Uterus (tissue), 4 donors: ENCODE results near the gene THSD4. TPM values are rescaled to one million over a fixed set of nuclear protein-coding genes. Genes with fewer than 3 reads are reported as not detected.

ENCODE experiments used
- DNase-seq, 2 donors: peaks; one replicate each; pipeline ENCODE4 v3.0.0-alpha.2; 2019 to 2020
- H3K27ac ChIP-seq, 2 donors: fragments of 200-600 bp; sonication (generic); 1 replicate in 1 of 2; 2 replicates in 1 of 2; pipeline ENCODE4 v1.5.1; 2016 to 2018
- H3K27me3 ChIP-seq, 2 donors: fragments of 200-600 bp; sonication (generic); one replicate each; pipeline ENCODE4 v1.5.1; 2018 to 2019; ENCODE audit warnings: control low read depth in 1 of 2
- H3K36me3 ChIP-seq, 2 donors: fragments of 200-600 bp; sonication (generic); one replicate each; pipeline ENCODE4 v1.5.1; 2019; ENCODE audit warnings: control low read depth in 1 of 2
- H3K4me1 ChIP-seq, 2 donors: fragments of 200-600 bp; sonication (generic); one replicate each; pipeline ENCODE4 v1.5.1; 2018 to 2019; ENCODE audit warnings: control low read depth in 1 of 2
- H3K4me3 ChIP-seq, 2 donors: fragments of 200-600 bp; sonication (generic); 1 replicate in 1 of 2; 2 replicates in 1 of 2; pipeline ENCODE4 v1.5.1; 2018 to 2019; ENCODE audit warnings: mild to moderate bottlenecking in 1 of 2
- H3K9me3 ChIP-seq, 2 donors: fragments of 200-600 bp; sonication (generic); one replicate each; pipeline ENCODE4 v1.5.1; 2019; ENCODE audit warnings: control low read depth in 1 of 2
- POLR2A ChIP-seq, 2 donors: fragments of 450-650 bp; IDR thresholded peaks; one replicate each; pipeline ENCODE4 v1.6.1; 2016; ENCODE audit warnings: antibody characterized with exemption in 2 of 2, mild to moderate bottlenecking in 1 of 2, moderate library complexity in 1 of 2
- intact Hi-C: fragments of 100-400 bp; cut with DNase I; formaldehyde crosslinking; loops from one replicate; pipeline ENCODE4 v1.15.1; 2023; ENCODE audit warnings: low total_unique reads
- total RNA-seq, 4 donors: library from RNA; depleted of rRNA in 3 of 4; stranded (reverse); fragments of >200 nt in 3 of 4; gene quantifications; one replicate each; pipeline versions ENCODE4 v1.1.0 to v1.2.4, GENCODE V29; 2014 to 2023
- TF ChIP-seq, protein P1 (sequence below), 4 experiments: fragments of 200-600 bp in 2 of 4; fragments of 450-650 bp in 2 of 4; sonication (generic) in 2 of 4; IDR thresholded peaks; one replicate each; pipeline ENCODE4 v1.5.1; 2016 to 2019; ENCODE audit warnings: antibody characterized with exemption in 4 of 4, mild to moderate bottlenecking in 2 of 4, moderate library complexity in 1 of 4
- donor health status: DM: yes; HTN: yes; CAD: no.

THSD4 gene
- total RNA-seq, 4 donors from 2014 or later, result 7.1 to 144 (median 35.4) TPM

DNA sequence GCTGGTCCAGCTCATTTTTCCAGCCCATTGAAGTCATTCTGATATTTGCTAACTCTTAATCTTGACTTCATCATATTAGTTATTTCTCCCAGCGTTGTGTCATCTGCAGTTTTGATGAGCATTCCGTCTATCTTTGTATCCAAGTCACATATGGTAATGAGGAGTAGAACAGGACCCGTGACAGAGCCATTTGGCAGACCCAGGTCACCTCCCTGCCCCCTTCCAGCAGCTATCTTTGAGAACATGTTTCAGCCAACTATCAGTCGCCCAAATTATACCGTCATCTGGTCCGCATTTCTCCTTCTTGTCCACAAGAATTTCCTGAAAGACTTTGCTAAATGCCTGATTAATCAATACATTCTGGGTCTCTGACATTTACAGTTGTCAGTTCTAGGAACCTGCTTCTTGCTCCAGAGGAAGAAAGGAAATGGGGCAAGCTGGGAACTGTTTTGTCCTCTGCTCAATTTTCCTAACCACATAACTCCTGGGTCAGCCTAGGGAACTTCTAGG is 347.9 kb downstream of the THSD4 start:
- no peaks in the 10 kb centered on the region for H3K9me3 ChIP-seq
- intact Hi-C loops, result no loop called here
- no peak overlapping the region for H3K27ac ChIP-seq
- H3K36me3 ChIP-seq, result no peaks in the 10 kb centered on the region
- no peak for TF ChIP-seq POLR2A (IDR thresholded peaks at IDR 0.05)
- TF ChIP-seq, protein P1, sequence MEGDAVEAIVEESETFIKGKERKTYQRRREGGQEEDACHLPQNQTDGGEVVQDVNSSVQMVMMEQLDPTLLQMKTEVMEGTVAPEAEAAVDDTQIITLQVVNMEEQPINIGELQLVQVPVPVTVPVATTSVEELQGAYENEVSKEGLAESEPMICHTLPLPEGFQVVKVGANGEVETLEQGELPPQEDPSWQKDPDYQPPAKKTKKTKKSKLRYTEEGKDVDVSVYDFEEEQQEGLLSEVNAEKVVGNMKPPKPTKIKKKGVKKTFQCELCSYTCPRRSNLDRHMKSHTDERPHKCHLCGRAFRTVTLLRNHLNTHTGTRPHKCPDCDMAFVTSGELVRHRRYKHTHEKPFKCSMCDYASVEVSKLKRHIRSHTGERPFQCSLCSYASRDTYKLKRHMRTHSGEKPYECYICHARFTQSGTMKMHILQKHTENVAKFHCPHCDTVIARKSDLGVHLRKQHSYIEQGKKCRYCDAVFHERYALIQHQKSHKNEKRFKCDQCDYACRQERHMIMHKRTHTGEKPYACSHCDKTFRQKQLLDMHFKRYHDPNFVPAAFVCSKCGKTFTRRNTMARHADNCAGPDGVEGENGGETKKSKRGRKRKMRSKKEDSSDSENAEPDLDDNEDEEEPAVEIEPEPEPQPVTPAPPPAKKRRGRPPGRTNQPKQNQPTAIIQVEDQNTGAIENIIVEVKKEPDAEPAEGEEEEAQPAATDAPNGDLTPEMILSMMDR (IDR thresholded peaks at IDR 0.05), result no peak
- no peak overlapping the region for H3K4me3 ChIP-seq
- H3K27me3 ChIP-seq, result no peaks in the 10 kb centered on the region
- DNase-seq, result no peak
- no peaks in the 10 kb centered on the region for H3K4me1 ChIP-seq

DNA sequence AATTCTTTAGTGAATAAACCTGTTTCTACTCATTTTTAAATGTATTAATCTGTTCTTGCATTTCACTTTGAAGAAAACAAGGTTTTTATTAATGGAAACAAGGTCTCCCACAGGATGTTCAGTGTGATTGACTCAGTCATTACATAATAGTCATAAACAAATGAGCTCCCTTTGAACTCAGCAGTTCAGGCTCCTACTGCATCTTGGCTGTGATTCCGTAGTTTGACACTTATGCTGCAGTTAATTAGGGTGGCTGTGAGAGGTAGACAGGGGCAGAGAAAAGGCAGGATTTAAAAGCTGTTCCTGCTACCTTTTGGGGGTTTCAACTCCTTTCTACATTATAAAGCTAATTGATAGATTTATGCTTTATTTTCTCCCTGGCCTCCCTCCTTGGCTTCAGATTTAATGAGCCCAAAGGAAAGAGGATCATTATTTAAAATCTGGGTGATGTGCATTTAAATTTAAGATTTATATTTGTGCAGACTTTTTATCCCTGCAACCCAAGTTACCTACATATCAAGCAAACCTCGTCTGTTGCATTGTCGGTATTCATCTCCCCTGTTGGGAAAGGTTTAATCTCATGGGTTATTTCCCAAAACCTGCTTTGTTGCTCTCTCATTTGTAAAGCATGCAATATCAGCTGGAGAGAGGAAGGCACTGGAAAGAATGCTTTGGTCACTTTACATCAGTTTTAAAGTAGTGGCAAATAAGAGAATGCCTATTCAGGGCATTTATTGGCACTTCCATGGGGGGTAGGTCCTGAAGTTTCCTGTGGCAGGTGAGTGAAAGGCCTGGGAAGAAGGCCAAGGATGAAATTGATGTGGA is 350.1 kb downstream of the THSD4 start:
- Histone ChIP-seq H3K9me3 (no peaks in the 10 kb centered on the region), H3K36me3 (no peaks in the 10 kb centered on the region), H3K27ac (no peak overlapping the region), H3K27me3 (no peaks in the 10 kb centered on the region), H3K4me3 (no peak overlapping the region), H3K4me1 (no peaks in the 10 kb centered on the region)
- intact Hi-C loops, result no loop called here
- no peak for DNase-seq
- TF ChIP-seq, protein P1 (IDR thresholded peaks at IDR 0.05), result no peak

GRCh38 chr15:71468715-71469114 is 353.4 kb downstream of the THSD4 start:
- intact Hi-C loops, result no loop called here
- H3K27ac ChIP-seq, result no peak overlapping the region

DNA sequence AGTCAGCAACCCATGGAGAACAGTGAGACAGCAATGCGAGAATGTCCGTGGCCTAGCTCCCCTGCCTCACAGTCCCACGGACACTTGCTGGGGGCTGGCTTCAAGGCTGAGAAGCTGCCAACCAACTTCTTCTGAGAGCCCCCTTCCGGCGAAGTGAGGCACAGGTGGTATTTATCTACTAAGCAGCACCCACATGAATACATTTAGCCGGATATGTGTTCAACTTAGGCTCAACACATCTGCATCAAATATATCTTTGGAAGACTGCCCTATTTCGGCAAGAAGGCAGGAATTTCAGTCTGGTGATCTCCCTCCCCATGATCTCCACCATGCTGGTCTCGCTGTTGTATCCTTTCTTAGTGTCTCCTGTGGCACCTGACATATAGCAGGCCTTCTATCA is 354.1 kb downstream of the THSD4 start:
- no peaks in the 10 kb centered on the region for H3K9me3 ChIP-seq
- no peaks in the 10 kb centered on the region for H3K36me3 ChIP-seq
- TF ChIP-seq, protein P1 (IDR thresholded peaks at IDR 0.05), result no peak
- TF ChIP-seq POLR2A (IDR thresholded peaks at IDR 0.05), result no peak

More at GRCh38 chr15:71468715-71469114, 353.4 kb downstream of the THSD4 start:
- no peaks in the 10 kb centered on the region for H3K4me1 ChIP-seq
- DNase-seq, result no peak
- H3K9me3 ChIP-seq, result no peaks in the 10 kb centered on the region
- TF ChIP-seq, protein P1 (IDR thresholded peaks at IDR 0.05), result no peak
- TF ChIP-seq POLR2A (IDR thresholded peaks at IDR 0.05), result no peak
- no peaks in the 10 kb centered on the region for H3K27me3 ChIP-seq
- H3K4me3 ChIP-seq, result no peak overlapping the region
- no peaks in the 10 kb centered on the region for H3K36me3 ChIP-seq

GRCh38 chr15:71471347-71471746 is 356.1 kb downstream of the THSD4 start:
- DNase-seq, result no peak
- Histone ChIP-seq H3K27me3 (no peaks in the 10 kb centered on the region), H3K36me3 (no peaks in the 10 kb centered on the region), H3K4me3 (no peak overlapping the region), H3K9me3 (no peaks in the 10 kb centered on the region), H3K27ac (no peak overlapping the region), H3K4me1 (no peaks in the 10 kb centered on the region)
- intact Hi-C loops, result no loop called here
- no peak for TF ChIP-seq POLR2A (IDR thresholded peaks at IDR 0.05)
- TF ChIP-seq, protein P1 (IDR thresholded peaks at IDR 0.05), result no peak

More for the DNA sequence above, 354.1 kb downstream of the THSD4 start:
- no peak overlapping the region for H3K4me3 ChIP-seq
- H3K27me3 ChIP-seq, result no peaks in the 10 kb centered on the region
- no peak for DNase-seq
- intact Hi-C loops, result no loop called here
- H3K4me1 ChIP-seq, result no peaks in the 10 kb centered on the region
- no peak overlapping the region for H3K27ac ChIP-seq
